DOHH2 (cell line): ENCODE data around the gene CDO1.

ENCODE experiments used
- H3F3A ChIP-seq: fragments of 200-600 bp; sonication (generic), shearing (Covaris generic); 2 replicates; pipeline ENCODE4 v1.6.0; 2016; ENCODE audit warnings: antibody characterized with exemption, mild to moderate bottlenecking; ENCODE audit not compliant: control insufficient read depth, insufficient read depth
- H3K27ac ChIP-seq: fragments of 200-600 bp; sonication (generic); 2 replicates; pipeline ENCODE4 v1.5.1; 2014; ENCODE audit warnings: low read depth, mild to moderate bottlenecking, low read length, moderate library complexity
- H3K27me3 ChIP-seq: fragments of 200-600 bp; sonication (generic); 2 replicates; pipeline ENCODE4 v1.6.1; 2014; ENCODE audit warnings: mild to moderate bottlenecking, low read length, mixed read lengths; ENCODE audit not compliant: control insufficient read depth
- H3K36me3 ChIP-seq: fragments of 200-600 bp; sonication (generic); 2 replicates; pipeline ENCODE4 v1.6.1; 2014; ENCODE audit warnings: mild to moderate bottlenecking, low read length, moderate library complexity, mixed read lengths; ENCODE audit not compliant: control insufficient read depth
- H3K4me1 ChIP-seq: fragments of 200-600 bp; sonication (generic); 2 replicates; pipeline ENCODE4 v1.6.1; 2014; ENCODE audit warnings: mild to moderate bottlenecking, low read length, mixed read lengths; ENCODE audit not compliant: control insufficient read depth
- H3K4me2 ChIP-seq: fragments of 200-600 bp; sonication (generic); 2 replicates; pipeline ENCODE4 v1.6.0; 2014; ENCODE audit warnings: mild to moderate bottlenecking, low read length, moderate library complexity
- H3K4me3 ChIP-seq: fragments of 200-600 bp; sonication (generic); 2 replicates; pipeline ENCODE4 v1.5.1; 2014; ENCODE audit warnings: mild to moderate bottlenecking, low read length, mixed read lengths
- H3K79me2 ChIP-seq: fragments of 200-600 bp; sonication (generic); 2 replicates; pipeline ENCODE4 v1.6.1; 2014; ENCODE audit warnings: mild to moderate bottlenecking, low read length, mixed read lengths; ENCODE audit not compliant: control insufficient read depth
- H3K9me2 ChIP-seq: fragments of 200-600 bp; sonication (generic); replicated peaks from 2 replicates; pipeline ENCODE4 v1.6.1; 2014; ENCODE audit warnings: mild to moderate bottlenecking, low read length, mixed read lengths; ENCODE audit not compliant: control insufficient read depth
- H3K9me3 ChIP-seq: fragments of 200-600 bp; sonication (generic); 2 replicates; pipeline ENCODE4 v1.6.1; 2014; ENCODE audit warnings: antibody characterized with exemption, low read length, mixed read lengths; ENCODE audit not compliant: control insufficient read depth, insufficient read depth
- H4K20me1 ChIP-seq: fragments of 200-600 bp; sonication (generic); 2 replicates; pipeline ENCODE4 v1.6.0; 2014; ENCODE audit warnings: low read depth, mild to moderate bottlenecking, antibody characterized with exemption, low read length, moderate library complexity; ENCODE audit not compliant: control insufficient read depth, insufficient read depth
- CTCF ChIP-seq: fragments of 200-600 bp; sonication (generic); IDR thresholded peaks from one replicate; pipeline ENCODE4 v1.5.1; 2014; ENCODE audit warnings: antibody characterized with exemption, mild to moderate bottlenecking, low read depth, low read length; ENCODE audit not compliant: poor library complexity, severe bottlenecking
- EZH2phosphoT487 ChIP-seq: fragments of 200-600 bp; sonication (generic); IDR thresholded peaks from 2 replicates; pipeline ENCODE4 v1.6.1; 2017; ENCODE audit warnings: borderline replicate concordance, mild to moderate bottlenecking, antibody characterized with exemption, low read length, moderate library complexity, mixed read lengths

CDO1 gene

GRCh38 chr5:115840873-115841272, 24.4 kb upstream of the CDO1 start:
- peaks cover 95% of the 10 kb centered on the region for H3K79me2 ChIP-seq
- H3F3A ChIP-seq, result peaks cover 19% of the 10 kb centered on the region
- peaks cover 27% of the 10 kb centered on the region for H4K20me1 ChIP-seq
- peak overlapping the region; percentile 65 for H3K4me2 ChIP-seq
- H3K9me2 ChIP-seq, result no peaks in the 10 kb centered on the region
- no peaks in the 10 kb centered on the region for H3K27me3 ChIP-seq
- H3K4me3 ChIP-seq, result peak overlapping the region; percentile 96
- peaks cover 55% of the 10 kb centered on the region for H3K4me1 ChIP-seq
- H3K9me3 ChIP-seq, result no peaks in the 10 kb centered on the region
- H3K27ac ChIP-seq, result peak overlapping the region; percentile 78
- TF ChIP-seq EZH2phosphoT487 (no peak), CTCF (no peak)
- H3K36me3 ChIP-seq, result peaks cover 65% of the 10 kb centered on the region

DNA sequence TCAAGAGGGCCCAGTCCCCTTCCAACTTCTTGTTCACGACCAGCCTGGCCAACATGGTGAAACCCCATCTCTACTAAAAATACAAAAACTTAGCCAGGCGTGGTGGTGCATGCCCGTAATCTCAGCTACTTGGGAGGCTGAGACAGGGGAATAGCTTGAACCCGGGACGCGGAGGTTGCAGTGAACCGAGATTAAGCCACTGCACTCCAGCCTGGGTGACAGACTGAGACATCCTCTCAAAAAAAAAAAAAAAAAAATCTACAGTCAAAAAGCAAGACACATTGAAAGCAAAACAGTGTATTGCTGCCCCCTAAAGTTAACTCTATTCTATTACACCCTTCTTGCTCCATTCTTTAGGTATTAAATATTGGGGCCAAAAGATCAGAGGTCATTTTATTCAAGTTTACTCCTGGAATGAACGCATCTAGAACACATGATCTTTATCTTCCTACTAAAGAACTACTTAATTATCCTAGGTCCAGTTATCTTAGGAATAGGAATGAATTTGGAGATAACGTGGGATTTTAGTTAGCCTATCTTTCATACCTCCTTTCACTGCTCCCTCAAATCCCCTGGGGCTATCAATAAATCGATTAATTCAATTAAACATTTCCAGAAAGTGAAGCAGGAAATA, 22.5 kb upstream of the CDO1 start:
- H3K27me3 ChIP-seq, result no peaks in the 10 kb centered on the region
- peak overlapping the region; percentile 65 for H3K4me2 ChIP-seq
- H3K4me1 ChIP-seq, result peaks cover 42% of the 10 kb centered on the region
- H3K9me3 ChIP-seq, result no peaks in the 10 kb centered on the region
- peaks cover 21% of the 10 kb centered on the region for H3F3A ChIP-seq
- TF ChIP-seq CTCF (peak; percentile 57), EZH2phosphoT487 (no peak)
- H3K9me2 ChIP-seq, result no peaks in the 10 kb centered on the region
- H3K4me3 ChIP-seq, result peak overlapping the region; percentile 96
- H3K79me2 ChIP-seq, result peaks cover 90% of the 10 kb centered on the region
- peaks cover 76% of the 10 kb centered on the region for H3K36me3 ChIP-seq
- H4K20me1 ChIP-seq, result peaks cover 27% of the 10 kb centered on the region
- peak overlapping the region; percentile 28 for H3K27ac ChIP-seq

- Histone ChIP-seq H3K4me3 (no peak overlapping the region), H4K20me1 (peaks cover 18% of the 10 kb centered on the region), H3K27ac (no peak overlapping the region), H3K4me1 (peaks cover 39% of the 10 kb centered on the region), H3K9me3 (no peaks in the 10 kb centered on the region), H3K9me2 (no peaks in the 10 kb centered on the region), H3K27me3 (no peaks in the 10 kb centered on the region), H3K36me3 (peaks cover 95% of the 10 kb centered on the region), H3F3A (peaks cover 29% of the 10 kb centered on the region), H3K4me2 (no peak overlapping the region), H3K79me2 (peaks cover 59% of the 10 kb centered on the region)
- TF ChIP-seq EZH2phosphoT487, result no peak
- no peak for TF ChIP-seq CTCF
Observed at GRCh38 chr5:115835481-115835880, 19.0 kb upstream of the CDO1 start.
